Suppressor macrophage treated with lipopolysaccharide for 1 hour (primary cell): Measurements from ENCODE around the gene GRIK4.
A peak's percentile ranks its signal among the peaks of the same experiment; 100 is the strongest.

ENCODE experiments used
- DNase-seq, 3 donors: peaks; one replicate each; pipeline ENCODE4 v3.0.0-alpha.2; 2020 to 2022

GRIK4 gene

GRCh38 chr11:120643284-120643683 is 131.7 kb downstream of the GRIK4 start:
- no peak for DNase-seq

- no peak for DNase-seq
Measured at GRCh38 chr11:120645639-120646038, 134.1 kb downstream of the GRIK4 start.

GRCh38 chr11:120646206-120646605 is 134.7 kb downstream of the GRIK4 start:
- DNase-seq: no peak

GRCh38 chr11:120647681-120648080 is 136.1 kb downstream of the GRIK4 start:
- DNase-seq: no peak

- no peak for DNase-seq
Measured at GRCh38 chr11:120648771-120649170, 137.2 kb downstream of the GRIK4 start.

- no peak for DNase-seq
Measured at GRCh38 chr11:120649316-120649715, 137.8 kb downstream of the GRIK4 start.

GRCh38 chr11:120651396-120651795 is 139.8 kb downstream of the GRIK4 start:
- DNase-seq: no peak

- DNase-seq: no peak
Measured at GRCh38 chr11:120651836-120652235, 140.3 kb downstream of the GRIK4 start.

- peak in 2 of 3 donors; percentile 13 to 28 for DNase-seq
Measured at GRCh38 chr11:120652705-120653335, 141.3 kb downstream of the GRIK4 start.

- no peak for DNase-seq
Measured at GRCh38 chr11:120655589-120655988, 144.0 kb downstream of the GRIK4 start.

- DNase-seq: peak in 1 of 3 donors; percentile 1
Measured at GRCh38 chr11:120657306-120658070, 145.9 kb downstream of the GRIK4 start.

- DNase-seq: peak; percentile 59 to 77 (median 76)
Measured at GRCh38 chr11:120658071-120658423, 146.5 kb downstream of the GRIK4 start.

- DNase-seq: no peak
Measured at GRCh38 chr11:120659076-120659475, 147.5 kb downstream of the GRIK4 start.

GRCh38 chr11:120660024-120660565 is 148.5 kb downstream of the GRIK4 start:
- peak; percentile 47 to 67 (median 57) for DNase-seq

GRCh38 chr11:120662071-120662676 is 150.6 kb downstream of the GRIK4 start:
- DNase-seq: no peak

- DNase-seq: no peak
Measured at GRCh38 chr11:120663142-120663541, 151.6 kb downstream of the GRIK4 start.

- DNase-seq: no peak
Measured at GRCh38 chr11:120666121-120666639, 154.6 kb downstream of the GRIK4 start.

GRCh38 chr11:120667281-120667680 is 155.7 kb downstream of the GRIK4 start:
- DNase-seq: peak; percentile 71 to 86 (median 73)

- no peak for DNase-seq
Measured at GRCh38 chr11:120667934-120668333, 156.4 kb downstream of the GRIK4 start.

GRCh38 chr11:120668537-120668936 is 157.0 kb downstream of the GRIK4 start:
- no peak for DNase-seq

- DNase-seq: no peak
Measured at GRCh38 chr11:120674542-120674941, 163.0 kb downstream of the GRIK4 start.

GRCh38 chr11:120675171-120675570 is 163.6 kb downstream of the GRIK4 start:
- no peak for DNase-seq

- no peak for DNase-seq
Measured at GRCh38 chr11:120676991-120677390, 165.4 kb downstream of the GRIK4 start.

GRCh38 chr11:120680322-120680721 is 168.8 kb downstream of the GRIK4 start:
- DNase-seq: no peak
